Epithelial cell of esophagus (primary cell): ENCODE results near the gene SPATA31C1.
"Not testable (repeated sequence)": the region's sequence is repeated elsewhere in the genome, so short reads cannot be mapped to it uniquely, and the experiment has no call there.

Source experiments
- DNase-seq: peaks from one replicate; pipeline ENCODE4 v3.0.0; 2010; ENCODE audit warnings: low read depth
- H3K4me3 ChIP-seq: 2 replicates; pipeline ENCODE4 v1.5.1; 2011; ENCODE audit warnings: mild to moderate bottlenecking, low read length, control low read depth
- CTCF ChIP-seq: IDR thresholded peaks from 2 replicates; pipeline ENCODE4 v1.5.1; 2011; ENCODE audit warnings: low read depth, mild to moderate bottlenecking, low read length, control low read depth, inconsistent platforms; ENCODE audit not compliant: insufficient read depth; ENCODE audit errors: missing control alignments

The SPATA31C1 gene

GRCh38 chr9:87917662-87918061, at the start of gene SPATA31C1:
SPATA31C1 (plus strand) TSS chr9:87917962.
- not testable (repeated sequence) for H3K4me3 ChIP-seq, DNase-seq

GRCh38 chr9:87868175-87868574, 49.6 kb upstream of the SPATA31C1 start:
- no peak for TF ChIP-seq CTCF
- no peak for DNase-seq
- H3K4me3 ChIP-seq = no peak overlapping the region

- no peak overlapping the region for H3K4me3 ChIP-seq
- TF ChIP-seq CTCF = no peak
- DNase-seq = no peak
Observed at GRCh38 chr9:87868635-87869034, 49.1 kb upstream of the SPATA31C1 start.

GRCh38 chr9:87869082-87869481, 48.7 kb upstream of the SPATA31C1 start:
- no peak for DNase-seq
- H3K4me3 ChIP-seq = no peak overlapping the region
- TF ChIP-seq CTCF = no peak

GRCh38 chr9:87871425-87872078, 46.2 kb upstream of the SPATA31C1 start:
- H3K4me3 ChIP-seq = no peak overlapping the region
- TF ChIP-seq CTCF = no peak
- no peak for DNase-seq

- no peak for TF ChIP-seq CTCF
- no peak overlapping the region for H3K4me3 ChIP-seq
- DNase-seq = no peak
Observed at GRCh38 chr9:87872079-87872624, 45.6 kb upstream of the SPATA31C1 start.

- H3K4me3 ChIP-seq = no peak overlapping the region
- DNase-seq = no peak
- no peak for TF ChIP-seq CTCF
Observed at GRCh38 chr9:87873607-87874303, 44.0 kb upstream of the SPATA31C1 start.
